WTC11 (cell line): ENCODE data around the gene ACBD6. TPM values are rescaled to one million over a fixed set of nuclear protein-coding genes. Genes with fewer than 3 reads are reported as not detected.

Source experiments
- ATAC-seq: fragments of 200-7000 bp; cut with Tn5 transposase; 2 replicates; pipeline ENCODE4 v1.10.0; 2021; ENCODE audit warnings: mild to moderate bottlenecking, moderate library complexity
- CTCF ChIA-PET: fragments of 300-600 bp; sonication (Branson Sonifier 250); formaldehyde crosslinking; loops from one replicate; lab custom pipeline; 2021; ENCODE audit warnings: antibody characterized with exemption; lab: Charles Lee
- POLR2A ChIA-PET: fragments of 350-600 bp; sonication (Branson Sonifier 250); formaldehyde crosslinking; loops from one replicate; lab custom pipeline; 2021; ENCODE audit warnings: antibody characterized with exemption; lab: Charles Lee
- DNase-seq: peaks from one replicate; pipeline ENCODE4 v3.0.0; 2021; ENCODE audit warnings: low spot score
- H3K27ac Mint-ChIP-seq: 2 replicates; pipeline ENCODE4 v1.8.0; 2021; ENCODE audit warnings: mixed read lengths
- H3K27me3 Mint-ChIP-seq: 2 replicates; pipeline ENCODE4 v1.8.0; 2021; ENCODE audit warnings: low read depth, mild to moderate bottlenecking, moderate library complexity, mixed read lengths
- H3K36me3 Mint-ChIP-seq: 2 replicates; pipeline ENCODE4 v1.8.0; 2021; ENCODE audit warnings: mixed read lengths
- H3K4me1 Mint-ChIP-seq: 2 replicates; pipeline ENCODE4 v1.8.0; 2022; ENCODE audit warnings: mixed read lengths
- H3K4me3 Mint-ChIP-seq: 2 replicates; pipeline ENCODE4 v1.8.0; 2021; ENCODE audit warnings: mild to moderate bottlenecking, moderate library complexity, mixed read lengths
- H3K9me3 Mint-ChIP-seq: 2 replicates; pipeline ENCODE4 v1.8.0; 2021; ENCODE audit warnings: mixed read lengths
- ATF6 ChIP-seq: sonication (generic); formaldehyde crosslinking; IDR thresholded peaks from 2 replicates; pipeline ENCODE4 v1.8.1; 2023; ENCODE audit warnings: mild to moderate bottlenecking, missing genetic modification reagents
- CDX4 ChIP-seq: fragments of 250-450 bp; sonication (Bioruptor Pico); IDR thresholded peaks from 2 replicates; pipeline ENCODE4 v1.9.0; 2021; ENCODE audit warnings: moderate library complexity, mild to moderate bottlenecking, inconsistent platforms, borderline replicate concordance
- CTCF ChIP-seq: fragments of 200-600 bp; IDR thresholded peaks from 2 replicates; pipeline ENCODE4 v1.8.0; 2022; ENCODE audit warnings: antibody characterized with exemption
- ERG ChIP-seq: fragments of 250-450 bp; sonication (Bioruptor Pico); IDR thresholded peaks from 2 replicates; pipeline ENCODE4 v1.8.0; 2021; ENCODE audit warnings: mild to moderate bottlenecking
- ETV6 ChIP-seq: sonication (generic); formaldehyde crosslinking; IDR thresholded peaks from 2 replicates; pipeline ENCODE4 v1.8.1; 2022; ENCODE audit warnings: mild to moderate bottlenecking, missing genetic modification reagents
- FOXJ3 ChIP-seq: sonication (generic); formaldehyde crosslinking; IDR thresholded peaks from 2 replicates; pipeline ENCODE4 v1.9.0; 2021; ENCODE audit warnings: missing genetic modification reagents, mild to moderate bottlenecking, borderline replicate concordance
- GABPB1 ChIP-seq: sonication (generic); formaldehyde crosslinking; IDR thresholded peaks from 2 replicates; pipeline ENCODE4 v1.8.1; 2023; ENCODE audit warnings: mild to moderate bottlenecking, missing genetic modification reagents
- HMGXB4 ChIP-seq: sonication (generic); formaldehyde crosslinking; IDR thresholded peaks from 2 replicates; pipeline ENCODE4 v1.8.1; 2023; ENCODE audit warnings: mild to moderate bottlenecking, moderate library complexity, missing genetic modification reagents
- JAZF1 ChIP-seq: fragments of 250-450 bp; sonication (Bioruptor Pico); IDR thresholded peaks from 2 replicates; pipeline ENCODE4 v1.9.0; 2021; ENCODE audit warnings: moderate library complexity, mild to moderate bottlenecking, inconsistent platforms
- MAX ChIP-seq: sonication (generic); formaldehyde crosslinking; IDR thresholded peaks from 2 replicates; pipeline ENCODE4 v1.8.0; 2022; ENCODE audit warnings: mild to moderate bottlenecking, missing genetic modification reagents
- MXD4 ChIP-seq: fragments of 250-450 bp; sonication (Bioruptor Pico); IDR thresholded peaks from 2 replicates; pipeline ENCODE4 v1.8.0; 2021; ENCODE audit warnings: mild to moderate bottlenecking, moderate library complexity, borderline replicate concordance
- NFATC4 ChIP-seq: fragments of 250-450 bp; sonication (Bioruptor Pico); IDR thresholded peaks from 2 replicates; pipeline ENCODE4 v1.9.0; 2021; ENCODE audit warnings: mild to moderate bottlenecking
- NR1H2 ChIP-seq: sonication (generic); formaldehyde crosslinking; IDR thresholded peaks from 2 replicates; pipeline ENCODE4 v1.9.0; 2021; ENCODE audit warnings: mild to moderate bottlenecking, moderate library complexity, missing genetic modification reagents
- NR3C1 ChIP-seq: sonication (generic); formaldehyde crosslinking; conservative IDR thresholded peaks from 2 replicates; pipeline ENCODE4 v1.8.1; 2023; ENCODE audit warnings: low read depth, mild to moderate bottlenecking, missing genetic modification reagents
- PRRX2 ChIP-seq: fragments of 250-450 bp; sonication (Bioruptor Pico); IDR thresholded peaks from 2 replicates; pipeline ENCODE4 v1.8.0; 2021; ENCODE audit warnings: mild to moderate bottlenecking
- SOX15 ChIP-seq: fragments of 250-450 bp; sonication (Bioruptor Pico); IDR thresholded peaks from 2 replicates; pipeline ENCODE4 v1.9.0; 2021; ENCODE audit warnings: mild to moderate bottlenecking
- USF2 ChIP-seq: sonication (generic); formaldehyde crosslinking; IDR thresholded peaks from 2 replicates; pipeline ENCODE4 v1.8.1; 2023; ENCODE audit warnings: mild to moderate bottlenecking, missing genetic modification reagents, moderate library complexity
- ZBTB43 ChIP-seq: sonication (generic); formaldehyde crosslinking; IDR thresholded peaks from 2 replicates; pipeline ENCODE4 v1.8.1; 2023; ENCODE audit warnings: mild to moderate bottlenecking, missing genetic modification reagents
- ZNF263 ChIP-seq: sonication (generic); formaldehyde crosslinking; IDR thresholded peaks from 2 replicates; pipeline ENCODE4 v1.8.1; 2022; ENCODE audit warnings: low read depth, mild to moderate bottlenecking, moderate library complexity, missing genetic modification reagents
- ZNF317 ChIP-seq: sonication (generic); formaldehyde crosslinking; IDR thresholded peaks from 2 replicates; pipeline ENCODE4 v1.8.1; 2023; ENCODE audit warnings: low read depth, mild to moderate bottlenecking, moderate library complexity, missing genetic modification reagents, borderline replicate concordance
- ZNF396 ChIP-seq: fragments of 250-450 bp; sonication (Bioruptor Pico); IDR thresholded peaks from 2 replicates; pipeline ENCODE4 v1.8.0; 2021; ENCODE audit warnings: mild to moderate bottlenecking, moderate library complexity, borderline replicate concordance
- ZNF512 ChIP-seq: sonication (generic); formaldehyde crosslinking; IDR thresholded peaks from 2 replicates; pipeline ENCODE4 v1.8.1; 2022; ENCODE audit warnings: missing genetic modification reagents, borderline replicate concordance
- total RNA-seq: library from RNA; stranded (reverse); gene quantifications from 3 replicates; pipeline ENCODE4 v1.2.3, GENCODE V29; 2021

ACBD6 gene
- total RNA-seq, 1 experiment from 2014 or later: 53.5 TPM

GRCh38 chr1:180266275-180267210, 235.8 kb downstream of the ACBD6 start (continued):
- no peak for TF ChIP-seq ZNF512 (CRISPR knock-in tag)
- TF ChIP-seq CDX4: no peak
- no peak for TF ChIP-seq PRRX2 (CRISPR knock-in tag)
- TF ChIP-seq ZBTB43 (CRISPR knock-in tag): no peak
- no peak for TF ChIP-seq MAX (CRISPR knock-in tag)

- DNase-seq (no peak), ATAC-seq (no peak)
- CTCF ChIA-PET: interaction anchor here (1.5 kb wide), 1 partner anchor 13 kb away, joined by 6 read pairs; no protein-coding TSS in a partner anchor
- Mint-ChIP-seq H3K9me3 (no peaks in the 10 kb centered on the region), H3K36me3 (no peaks in the 10 kb centered on the region), H3K27ac (peak overlapping the region; percentile 6; the same call in 1 of the 2 replicates), H3K27me3 (no peaks in the 10 kb centered on the region; the same call in 1 of the 2 replicates), H3K4me1 (peaks cover 51% of the 10 kb centered on the region), H3K4me3 (no peak overlapping the region)
- POLR2A ChIA-PET: no interaction called here
- TF ChIP-seq GABPB1 (CRISPR knock-in tag) (no peak), FOXJ3 (CRISPR knock-in tag) (no peak), MXD4 (no peak), CTCF (no peak), NFATC4 (CRISPR knock-in tag) (no peak), ERG (no peak), ZNF317 (CRISPR knock-in tag) (no peak), ATF6 (CRISPR knock-in tag) (no peak), NR1H2 (CRISPR knock-in tag) (no peak), ZNF396 (no peak), ZNF263 (CRISPR knock-in tag) (no peak), USF2 (CRISPR knock-in tag) (no peak), HMGXB4 (CRISPR knock-in tag) (no peak), ETV6 (no peak), SOX15 (CRISPR knock-in tag) (no peak), JAZF1 (CRISPR knock-in tag) (no peak), NR3C1 (CRISPR knock-in tag) (no peak)
These were observed 236.5 kb downstream of the ACBD6 start for GRCh38 chr1:180265871-180266270.
